Stimulated activated CD4-positive, alpha-beta T cell treated with anti-CD3 and anti-CD28 coated beads, Interleukin-4, amount 100 ng/mL, for 4 hours (primary cell): ENCODE measurements around the gene PHKG2.

Experiments
- DNase-seq, 2 experiments: peaks; one replicate each; pipeline ENCODE4 v3.0.0-alpha.2; 2020

PHKG2 gene

DNA sequence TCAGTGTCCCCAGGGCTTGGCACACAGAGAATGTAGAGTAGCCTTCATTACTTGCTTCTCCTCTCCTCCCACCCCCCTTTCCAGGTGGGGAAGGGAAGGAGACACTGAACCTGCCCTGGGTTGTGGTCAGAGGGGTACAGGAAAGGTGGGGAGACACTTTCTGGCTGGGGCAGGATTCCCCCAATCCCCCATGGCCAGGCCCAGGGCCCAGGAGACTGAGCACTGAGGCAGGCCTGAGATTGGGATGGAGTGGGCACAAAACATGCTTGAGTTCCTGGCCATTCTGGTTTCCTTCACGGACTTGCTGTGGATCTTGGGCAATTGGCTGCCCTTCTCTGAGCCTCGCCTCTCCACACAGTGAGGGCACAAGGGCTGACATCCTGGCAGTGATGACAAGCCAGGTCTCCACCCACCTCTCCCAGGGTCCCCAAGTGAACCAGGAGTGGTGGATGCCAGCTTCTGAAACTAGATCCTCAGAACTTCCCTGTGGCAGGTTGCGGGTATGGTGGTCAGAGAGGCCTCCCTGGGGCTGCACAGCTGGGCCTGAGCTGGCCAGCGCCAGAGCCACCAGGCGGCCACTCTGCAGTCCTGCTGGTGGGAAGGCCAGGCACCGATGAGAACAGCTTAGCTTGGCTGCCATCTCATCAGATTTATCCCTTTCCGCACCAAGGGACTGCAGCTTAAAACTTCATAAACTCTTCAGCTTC is 29.5 kb downstream of the PHKG2 start:
- no peak for DNase-seq

DNA sequence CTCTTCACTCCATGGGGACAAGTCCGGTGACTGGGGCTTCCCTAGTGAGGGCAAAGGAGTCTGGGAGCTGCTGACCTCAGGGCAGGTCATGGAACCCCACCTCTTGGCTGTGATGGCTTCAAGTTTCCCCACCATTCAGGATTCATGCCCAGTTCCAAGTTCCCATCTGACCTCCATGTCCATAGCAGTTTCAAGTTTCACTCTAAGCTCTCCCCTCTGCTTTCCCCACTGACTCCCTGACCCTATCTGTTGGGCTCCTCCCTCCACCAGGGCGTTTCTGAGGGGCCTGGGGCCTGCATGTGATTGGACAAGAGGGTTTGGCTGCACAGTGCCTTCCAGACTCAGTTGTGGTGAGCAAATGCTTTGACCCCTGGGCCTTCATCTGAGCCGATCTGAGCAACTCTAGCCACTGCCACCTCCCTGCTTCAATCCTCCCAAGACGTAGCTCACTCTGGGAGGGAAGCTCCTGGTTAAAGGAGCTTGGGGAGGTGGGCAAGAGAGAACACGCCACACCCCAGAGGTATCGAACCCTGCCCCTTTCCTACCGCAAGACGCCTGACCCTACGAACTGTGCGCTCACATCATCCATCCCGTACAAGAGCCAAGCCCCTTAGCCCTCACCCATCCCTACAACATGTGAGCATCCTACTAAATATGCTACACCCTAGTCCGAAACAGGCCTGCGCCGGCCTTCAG is 30.5 kb downstream of the PHKG2 start:
- DNase-seq: no peak

DNA sequence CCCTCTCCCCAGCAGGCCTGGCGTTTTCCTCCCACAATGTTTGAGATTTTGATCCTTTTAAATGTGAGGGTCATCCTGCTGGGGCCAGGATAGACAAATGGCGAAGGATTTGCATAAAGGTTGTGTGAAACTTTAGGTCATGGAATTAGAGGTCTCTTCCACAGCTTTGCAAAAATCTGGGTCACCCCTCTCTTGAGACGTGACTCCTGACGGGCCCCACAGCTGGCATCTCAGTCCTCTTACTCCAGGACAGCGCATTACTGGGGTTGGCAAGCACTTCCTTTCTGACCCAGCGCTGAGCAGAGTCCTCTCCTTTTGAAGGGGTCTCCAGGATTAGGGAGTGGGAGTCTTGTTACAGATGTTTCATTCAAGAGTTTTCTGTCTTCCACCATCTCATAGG is 31.4 kb downstream of the PHKG2 start:
- DNase-seq: no peak

DNA sequence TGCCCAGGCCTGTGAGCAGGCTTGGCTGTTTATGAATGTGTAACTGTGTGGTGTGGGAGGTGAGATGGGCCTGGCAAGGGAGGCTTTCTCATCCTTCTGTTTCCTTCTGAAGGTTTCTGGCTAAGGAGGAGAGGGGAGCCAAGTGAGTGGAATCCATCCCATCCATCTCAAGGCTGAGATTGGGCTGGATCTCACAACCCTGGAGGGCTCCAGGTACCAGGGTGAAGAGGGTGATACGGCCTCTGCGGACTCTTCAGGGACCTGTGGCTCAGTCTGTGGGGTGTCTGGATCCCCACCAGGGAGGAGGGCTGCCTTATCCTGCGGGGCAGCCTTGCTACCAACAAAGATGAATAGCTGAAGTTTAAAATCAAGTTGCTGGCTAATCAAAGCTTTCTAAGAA is 31.8 kb downstream of the PHKG2 start:
- DNase-seq: no peak

DNA sequence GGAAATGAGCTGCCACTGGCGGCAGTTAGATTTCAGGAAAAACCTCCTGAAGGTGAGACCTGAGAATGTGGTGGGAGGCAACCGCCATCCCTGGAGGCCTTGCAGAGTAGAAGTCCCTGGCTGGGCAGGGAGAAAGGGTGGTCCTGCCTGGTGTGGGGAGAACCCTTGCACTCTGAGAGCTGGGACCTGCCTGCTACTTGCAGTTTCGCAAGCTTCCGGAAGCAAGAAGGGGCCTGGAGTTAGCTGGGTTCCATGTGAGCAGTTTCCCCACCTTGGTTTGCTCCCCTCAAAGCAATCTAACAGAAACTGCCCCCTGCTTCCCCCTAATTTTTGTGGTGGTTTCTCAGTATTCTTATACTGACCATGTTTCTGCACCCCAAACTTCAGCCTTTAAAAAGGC is 32.3 kb downstream of the PHKG2 start:
- DNase-seq: no peak

DNA sequence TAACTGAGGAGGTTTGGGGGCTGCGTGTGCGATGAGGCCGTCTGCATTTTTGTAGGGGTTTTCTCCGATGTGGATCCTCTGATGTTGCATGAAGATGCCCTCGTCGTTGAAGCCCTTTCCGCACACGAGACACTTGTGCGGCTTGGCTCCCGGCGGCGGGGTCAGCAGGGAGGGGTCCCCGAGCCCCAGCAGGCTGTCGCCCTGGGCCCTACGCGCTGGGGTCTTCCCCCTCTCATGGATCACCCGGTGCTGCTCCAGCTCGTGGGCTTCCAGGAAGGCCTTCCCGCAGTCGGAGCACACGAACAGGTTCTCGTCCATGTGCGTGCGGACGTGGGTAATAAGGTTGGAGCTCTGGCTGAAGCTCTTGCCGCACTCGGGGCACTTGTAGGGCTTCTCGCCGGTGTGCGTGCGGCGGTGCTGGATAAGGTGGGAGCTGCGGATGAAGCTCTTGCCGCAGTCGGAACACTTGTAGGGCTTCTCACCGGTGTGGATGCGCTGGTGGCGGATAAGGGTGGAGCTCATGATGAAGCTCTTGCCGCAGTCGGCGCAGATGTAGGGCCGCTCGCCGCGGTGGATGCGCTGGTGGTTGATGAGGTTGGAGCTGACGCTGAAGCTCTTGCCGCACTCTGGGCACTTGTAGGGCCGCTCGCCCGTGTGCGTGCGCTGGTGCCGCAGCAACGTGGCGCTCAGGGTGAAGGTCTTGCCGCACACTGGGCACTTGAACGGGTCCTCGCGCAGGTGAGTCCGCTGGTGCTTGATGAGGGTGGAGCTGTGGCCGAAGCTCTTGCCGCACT is 34.5 kb downstream of the PHKG2 start:
- no peak for DNase-seq

DNA sequence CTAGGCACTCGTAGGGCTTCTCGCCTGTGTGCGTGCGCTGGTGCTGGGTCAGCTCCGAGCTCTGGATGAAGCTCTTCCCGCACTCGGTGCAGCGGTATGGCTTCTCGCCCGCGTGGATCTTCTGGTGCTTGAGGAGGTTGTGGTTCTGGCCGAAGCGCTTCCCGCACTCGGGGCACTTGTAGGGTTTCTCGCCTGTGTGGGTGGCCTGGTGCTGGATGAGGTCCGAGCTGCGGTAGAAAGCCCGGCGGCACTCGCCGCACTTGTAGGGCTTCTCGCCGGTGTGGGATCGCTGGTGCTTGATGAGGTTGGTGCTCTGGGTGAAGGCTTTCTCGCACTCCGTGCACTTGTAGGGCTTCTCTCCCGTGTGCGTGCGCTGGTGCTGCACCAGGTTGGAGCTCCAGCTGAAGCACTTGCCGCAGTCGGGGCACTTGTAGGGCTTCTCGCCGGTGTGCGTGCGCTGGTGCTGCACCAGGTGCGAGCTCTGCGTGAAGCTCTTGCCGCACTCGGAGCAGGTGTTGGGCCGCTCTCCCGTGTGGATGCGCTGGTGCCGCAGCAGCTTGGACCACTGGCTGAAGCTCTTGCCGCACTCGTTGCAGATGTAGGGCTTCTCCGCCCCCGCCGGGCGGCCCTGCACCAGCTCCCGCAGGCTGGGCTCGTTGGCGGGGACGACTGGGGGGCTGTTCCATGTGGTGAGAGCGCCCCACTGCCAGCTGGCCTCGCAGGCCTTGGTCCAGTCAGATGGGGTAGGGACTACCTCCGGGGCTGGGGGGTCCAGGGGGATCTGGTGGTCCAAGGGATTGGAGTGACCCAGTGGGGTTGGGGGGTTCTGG is 35.3 kb downstream of the PHKG2 start:
- DNase-seq: no peak

DNA sequence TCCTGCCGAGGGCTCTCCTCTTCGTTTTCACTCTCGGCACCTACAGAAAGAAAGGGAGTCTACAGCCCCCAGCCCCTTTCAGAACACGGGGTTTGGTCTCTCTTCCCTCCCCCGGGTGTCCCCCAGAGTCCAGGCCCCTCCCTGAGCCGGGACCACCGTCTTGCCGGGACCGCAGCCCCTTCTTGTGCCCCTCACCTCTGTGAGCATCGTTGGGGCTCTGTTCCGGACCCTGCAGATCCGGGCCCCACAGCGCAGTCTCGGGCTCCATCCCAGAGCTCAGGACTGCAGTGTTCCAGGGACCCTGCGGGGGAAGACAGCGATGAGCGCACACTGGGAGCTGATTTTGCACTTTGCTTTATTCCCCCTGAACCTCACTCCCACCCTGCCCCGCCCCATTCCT is 36.0 kb downstream of the PHKG2 start:
- no peak for DNase-seq

GRCh38 chr16:30785126-30786106 is 37.2 kb downstream of the PHKG2 start:
- no peak for DNase-seq

DNA sequence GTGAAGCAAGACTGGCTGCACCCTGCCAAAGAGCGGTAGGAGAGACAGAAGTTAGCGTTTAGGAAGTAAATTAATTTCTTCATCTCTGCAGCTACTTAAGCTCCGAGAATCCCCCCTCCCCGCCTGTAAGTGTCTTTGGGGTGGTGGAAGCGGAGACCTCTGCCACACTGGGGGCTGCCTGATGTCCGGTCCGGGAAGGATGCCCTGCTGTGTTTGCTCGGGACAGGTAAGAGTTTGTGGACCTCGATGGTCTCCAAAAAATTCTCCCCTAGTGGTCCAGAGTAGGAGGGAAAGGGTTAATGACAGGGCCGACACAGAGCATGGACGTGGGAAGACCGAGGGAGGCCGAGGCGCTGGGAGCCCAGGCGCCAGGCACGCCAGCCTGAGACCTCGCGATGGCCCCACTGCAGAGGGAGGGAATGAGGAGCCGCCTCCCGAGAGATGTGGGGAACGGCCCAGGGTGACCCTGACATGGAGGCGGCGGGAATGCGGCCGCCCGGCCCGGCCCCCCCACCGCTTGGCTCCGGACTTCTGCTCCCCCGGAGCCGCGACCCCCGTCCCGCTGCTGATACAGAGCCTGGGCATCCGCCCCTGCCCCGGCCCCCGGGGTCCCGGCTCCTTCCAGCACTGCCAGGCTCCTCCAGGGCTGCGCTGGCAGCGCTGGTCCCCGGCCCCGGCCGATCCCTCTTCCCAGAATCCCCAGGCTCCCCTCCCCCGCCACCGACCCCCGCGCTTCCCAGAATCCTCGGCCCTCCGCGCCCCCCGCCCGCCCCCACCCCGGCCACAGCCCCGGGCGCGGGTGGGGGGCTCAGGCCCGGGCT is 38.1 kb downstream of the PHKG2 start:
- no peak for DNase-seq

DNA sequence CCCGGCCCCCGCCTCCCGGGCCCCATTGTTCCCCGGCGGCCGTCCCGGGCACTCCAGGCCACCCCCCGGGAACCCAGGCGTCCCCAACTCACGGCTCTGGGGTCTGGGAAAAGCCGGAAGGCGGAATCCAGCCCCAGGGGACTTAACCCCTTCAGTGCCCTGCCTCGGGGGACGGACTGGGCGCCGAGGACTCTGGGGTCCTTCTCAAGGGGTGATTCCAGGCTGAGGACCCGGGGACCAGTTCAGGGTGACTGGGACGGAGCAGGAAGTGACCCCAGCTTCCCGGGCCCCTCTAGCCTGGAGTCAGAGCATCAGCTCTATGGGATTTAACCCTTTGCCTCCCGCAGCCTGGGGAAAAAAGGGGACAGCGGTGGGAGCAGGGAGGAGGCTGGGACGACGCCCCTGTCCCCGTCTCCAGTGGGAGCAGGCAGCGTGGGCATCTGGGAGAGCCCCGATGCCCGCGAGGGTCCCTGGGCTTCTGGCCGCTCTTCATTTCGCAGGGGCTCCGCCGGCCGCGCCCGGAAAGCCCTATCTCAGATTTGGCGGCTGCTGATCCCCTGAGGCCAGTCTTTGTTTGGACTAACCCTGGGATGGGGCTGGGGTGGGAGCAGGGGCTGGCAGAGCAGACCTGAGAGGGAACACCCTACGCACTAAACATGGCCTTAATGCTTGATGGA is 38.8 kb downstream of the PHKG2 start, which contains the start of gene ZNF629:
Gene ZNF629 (minus strand): TSS at position 270 of the 677 bp plus-strand sequence. CDS start 2,723 bp downstream, outside the sequence.
- peak; percentile 19 to 43 for DNase-seq

DNA sequence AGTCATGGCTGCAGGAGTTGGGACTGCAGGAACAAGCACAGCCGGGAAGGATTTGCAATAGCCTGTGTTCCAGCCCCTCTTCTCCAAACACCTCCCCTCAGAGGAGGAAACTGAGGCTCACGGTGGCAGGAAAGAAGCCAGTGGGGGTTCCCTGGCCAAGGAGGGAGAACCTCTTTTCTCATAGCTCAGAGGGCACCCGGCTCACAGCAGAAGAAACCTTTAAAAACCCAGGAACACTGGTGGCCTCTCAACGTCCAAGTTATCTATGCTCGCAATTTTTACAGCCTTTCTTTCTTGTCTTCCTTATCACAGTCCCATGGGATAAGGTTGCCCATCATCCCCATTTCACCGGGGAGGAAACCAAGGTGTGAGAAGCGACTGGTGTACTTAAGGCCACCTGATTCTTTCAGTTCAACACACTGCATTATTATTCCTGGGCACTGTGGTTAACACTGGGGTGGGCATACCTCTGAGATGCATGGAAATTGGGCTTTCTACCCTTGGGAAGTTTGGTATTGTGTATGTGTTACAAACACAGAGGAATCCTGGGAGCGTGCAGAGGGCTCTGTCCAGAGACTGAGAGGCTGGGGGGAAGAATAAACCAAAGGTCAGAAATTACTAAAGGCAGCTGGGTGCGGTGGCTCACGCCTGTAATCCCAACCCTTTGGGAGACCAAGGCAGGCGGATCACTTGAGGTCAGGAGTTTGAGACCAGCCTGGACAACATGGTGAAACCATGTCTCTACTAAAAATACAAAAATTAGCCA is 39.6 kb downstream of the PHKG2 start:
- DNase-seq: no peak

DNA sequence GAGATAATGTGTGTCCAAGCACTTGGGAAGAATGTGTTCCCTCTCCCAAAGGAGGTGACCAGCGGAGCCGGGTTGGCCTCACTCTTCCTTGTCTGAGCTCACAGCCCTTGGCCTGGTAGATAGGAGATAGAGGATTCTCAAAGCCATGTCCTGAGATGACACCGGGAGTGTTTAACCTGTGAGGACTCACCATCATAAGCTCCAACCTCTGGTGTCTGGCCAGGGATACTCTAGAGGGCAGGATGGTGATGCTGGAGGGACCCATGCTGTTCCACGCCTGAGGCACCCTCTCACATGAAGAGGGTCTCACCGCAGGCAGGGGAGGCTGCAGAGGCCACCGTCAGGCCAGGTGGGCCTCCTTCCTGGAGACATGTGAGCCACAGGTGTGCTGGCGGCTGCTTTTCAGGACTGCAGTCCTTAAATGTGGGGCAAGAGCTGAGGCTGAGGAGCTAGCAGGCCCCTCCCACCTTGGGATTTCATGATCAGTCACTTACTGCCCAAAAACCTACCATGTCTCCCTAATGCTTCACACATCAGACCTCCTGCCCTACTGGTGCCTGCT is 45.4 kb downstream of the PHKG2 start:
- no peak for DNase-seq

DNA sequence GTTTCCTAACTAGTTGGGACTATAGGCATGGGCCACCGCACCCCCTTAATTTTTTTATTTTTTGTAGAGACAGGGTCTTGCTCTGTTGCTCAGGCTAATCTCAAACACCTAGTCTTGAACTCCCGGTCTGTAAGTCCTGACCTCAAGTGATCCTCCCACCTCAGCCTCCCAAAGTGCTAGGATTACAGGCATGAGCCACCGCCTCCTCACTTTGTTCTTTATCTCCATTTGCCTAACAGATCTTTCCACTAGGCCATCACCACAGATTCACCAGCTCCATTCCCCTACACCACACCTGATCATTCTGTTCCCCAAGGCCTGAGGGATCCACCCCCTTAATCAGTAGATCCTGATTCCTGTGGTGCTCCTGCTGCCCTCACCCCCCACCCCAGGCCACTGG is 46.4 kb downstream of the PHKG2 start:
- DNase-seq: no peak

- no peak for DNase-seq
Observed at GRCh38 chr16:30797670-30798309, 49.6 kb downstream of the PHKG2 start.
